ENCODE data around the gene CCNL2.

The CCNL2 gene

GRCh38 chr1:1340791-1341548 lies 58.2 kb downstream of the CCNL2 start:
- no peak for DNase-seq

GRCh38 chr1:1340185-1340584 lies 59.0 kb downstream of the CCNL2 start:
- DNase-seq, result no peak

GRCh38 chr1:1338278-1338677 lies 60.9 kb downstream of the CCNL2 start:
- DNase-seq, result no peak

GRCh38 chr1:1337793-1338147 lies 61.4 kb downstream of the CCNL2 start:
- DNase-seq, result no peak

- DNase-seq, result no peak
Measured at GRCh38 chr1:1336931-1337792, 62.0 kb downstream of the CCNL2 start.

GRCh38 chr1:1336446-1336845 lies 62.7 kb downstream of the CCNL2 start:
- DNase-seq, result no peak

GRCh38 chr1:1335792-1336248 lies 63.3 kb downstream of the CCNL2 start:
- no peak for DNase-seq
